GM12801 (cell line): Measurements from ENCODE around the gene INO80C.

Experiments
- TF ChIP-seq, protein P1 (sequence below): IDR thresholded peaks from one replicate; pipeline ENCODE4 v1.5.1; 2011; ENCODE audit warnings: control low read depth; ENCODE audit not compliant: insufficient read length; ENCODE audit errors: extremely low read depth

INO80C gene

DNA sequence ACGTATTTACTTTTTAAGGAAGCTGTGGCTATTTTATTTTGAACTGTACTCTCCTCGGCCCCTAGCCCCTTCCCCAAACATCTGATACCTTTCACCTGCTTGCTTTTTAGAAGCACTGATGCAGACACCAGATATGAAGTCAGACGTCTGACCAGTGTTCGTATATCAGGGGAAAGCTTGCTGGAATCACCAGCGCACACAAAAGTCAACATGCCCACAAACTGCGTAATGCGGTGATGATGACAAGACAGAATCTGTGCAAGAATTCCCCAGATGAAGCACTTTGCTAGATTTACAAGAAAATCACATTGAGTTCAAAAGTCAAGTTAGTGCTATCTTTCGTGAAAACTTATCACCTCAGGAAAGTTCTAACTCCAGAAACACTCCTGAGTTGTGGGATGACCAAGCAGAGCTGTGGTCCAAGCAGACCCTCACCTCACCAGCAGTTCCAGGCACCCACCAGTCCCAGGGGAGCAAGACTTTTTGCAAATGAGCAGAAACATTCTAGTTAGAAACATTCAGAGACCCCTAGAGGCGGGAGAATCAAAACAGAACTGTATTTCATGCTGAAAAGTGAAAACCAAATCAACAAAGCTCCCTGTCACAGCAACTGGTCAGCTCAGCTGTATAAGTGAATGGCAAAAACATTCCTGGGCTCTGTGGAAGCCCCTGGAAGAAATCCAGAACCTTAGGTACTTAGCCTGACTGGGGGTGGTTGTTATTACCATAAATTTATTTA lies 55.7 kb downstream of the INO80C start:
- TF ChIP-seq, protein P1, sequence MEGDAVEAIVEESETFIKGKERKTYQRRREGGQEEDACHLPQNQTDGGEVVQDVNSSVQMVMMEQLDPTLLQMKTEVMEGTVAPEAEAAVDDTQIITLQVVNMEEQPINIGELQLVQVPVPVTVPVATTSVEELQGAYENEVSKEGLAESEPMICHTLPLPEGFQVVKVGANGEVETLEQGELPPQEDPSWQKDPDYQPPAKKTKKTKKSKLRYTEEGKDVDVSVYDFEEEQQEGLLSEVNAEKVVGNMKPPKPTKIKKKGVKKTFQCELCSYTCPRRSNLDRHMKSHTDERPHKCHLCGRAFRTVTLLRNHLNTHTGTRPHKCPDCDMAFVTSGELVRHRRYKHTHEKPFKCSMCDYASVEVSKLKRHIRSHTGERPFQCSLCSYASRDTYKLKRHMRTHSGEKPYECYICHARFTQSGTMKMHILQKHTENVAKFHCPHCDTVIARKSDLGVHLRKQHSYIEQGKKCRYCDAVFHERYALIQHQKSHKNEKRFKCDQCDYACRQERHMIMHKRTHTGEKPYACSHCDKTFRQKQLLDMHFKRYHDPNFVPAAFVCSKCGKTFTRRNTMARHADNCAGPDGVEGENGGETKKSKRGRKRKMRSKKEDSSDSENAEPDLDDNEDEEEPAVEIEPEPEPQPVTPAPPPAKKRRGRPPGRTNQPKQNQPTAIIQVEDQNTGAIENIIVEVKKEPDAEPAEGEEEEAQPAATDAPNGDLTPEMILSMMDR: no peak

DNA sequence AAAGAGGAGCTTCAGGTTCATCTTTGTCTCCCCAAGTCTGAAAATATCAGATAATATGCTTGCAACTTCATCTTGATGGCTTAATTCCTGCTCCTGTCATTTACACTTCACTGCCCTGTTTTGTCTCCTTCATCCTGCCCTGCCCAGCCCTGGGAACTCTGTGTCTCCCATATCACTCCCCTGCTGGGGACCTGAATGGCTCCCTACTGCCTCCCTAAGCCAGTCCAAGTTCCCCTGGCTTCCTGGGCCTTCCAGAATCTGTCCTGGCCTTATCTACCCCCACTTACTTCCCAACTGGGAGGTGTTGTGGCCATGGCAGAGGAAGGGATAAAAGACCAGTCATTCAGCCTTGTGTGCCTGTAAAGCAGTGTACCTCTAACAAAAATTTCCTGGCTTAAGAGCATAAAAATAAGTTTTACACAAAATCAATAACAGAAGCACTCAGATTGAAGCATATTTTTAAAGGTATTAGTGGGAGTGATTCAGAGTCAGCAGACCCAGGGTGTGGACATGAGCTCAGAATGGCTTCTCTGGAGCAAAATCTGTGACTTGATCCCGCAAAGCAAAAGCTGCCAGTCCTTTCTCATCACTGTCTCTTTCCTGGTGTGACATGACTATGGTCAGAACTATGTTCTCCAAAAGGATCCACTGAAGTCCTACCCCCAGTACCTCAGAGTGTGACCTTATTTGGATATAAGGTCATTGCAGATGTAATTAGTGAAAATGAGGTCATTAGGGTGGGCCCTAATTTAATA lies 59.1 kb downstream of the INO80C start:
- TF ChIP-seq, protein P1: no peak

DNA sequence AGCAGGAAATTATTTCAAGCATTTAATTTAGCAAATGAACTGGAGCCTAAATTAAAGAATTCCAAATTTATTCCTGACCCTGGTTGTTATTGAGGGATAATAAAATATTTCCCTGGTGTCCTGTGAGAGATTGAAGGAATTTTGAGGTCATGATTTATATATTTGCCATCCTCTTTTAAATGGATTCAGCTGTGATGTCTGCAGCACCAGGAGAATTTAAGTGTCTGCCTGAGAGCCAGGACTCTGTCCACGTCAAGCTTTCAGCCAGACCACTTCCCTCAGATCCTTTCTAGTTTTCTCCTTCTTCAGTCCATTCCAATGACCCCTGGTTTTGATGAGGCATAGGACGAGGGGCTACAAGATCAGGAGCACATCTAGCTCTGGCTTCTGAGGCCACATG lies 59.9 kb downstream of the INO80C start:
- TF ChIP-seq, protein P1: no peak

DNA sequence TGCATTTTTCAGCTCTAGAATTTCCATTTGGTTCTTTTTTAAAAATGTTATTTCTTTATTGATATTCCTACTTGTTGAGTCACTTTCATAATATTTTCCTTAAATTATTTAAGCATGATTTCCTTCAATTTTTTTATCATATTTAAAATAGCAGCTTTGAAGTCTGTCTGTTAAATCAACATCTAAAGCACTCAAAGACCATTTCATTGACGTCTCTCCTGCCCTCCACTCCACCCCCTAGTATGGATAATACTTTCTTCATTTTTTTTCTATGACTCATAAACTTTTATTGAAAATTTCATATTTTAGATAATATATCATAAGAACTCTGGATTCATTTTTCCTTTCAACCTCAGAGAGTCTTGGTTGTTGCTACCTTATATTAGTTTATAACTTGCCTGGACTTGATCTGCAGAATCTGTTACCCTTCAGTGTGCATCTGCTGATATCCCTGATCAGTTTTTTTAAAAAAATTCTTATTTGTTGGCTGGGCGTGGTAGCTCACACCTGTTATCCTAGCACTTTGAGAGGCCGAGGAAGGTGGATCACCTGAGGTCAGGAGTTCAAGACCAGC lies 61.6 kb downstream of the INO80C start:
- TF ChIP-seq, protein P1: no peak

DNA sequence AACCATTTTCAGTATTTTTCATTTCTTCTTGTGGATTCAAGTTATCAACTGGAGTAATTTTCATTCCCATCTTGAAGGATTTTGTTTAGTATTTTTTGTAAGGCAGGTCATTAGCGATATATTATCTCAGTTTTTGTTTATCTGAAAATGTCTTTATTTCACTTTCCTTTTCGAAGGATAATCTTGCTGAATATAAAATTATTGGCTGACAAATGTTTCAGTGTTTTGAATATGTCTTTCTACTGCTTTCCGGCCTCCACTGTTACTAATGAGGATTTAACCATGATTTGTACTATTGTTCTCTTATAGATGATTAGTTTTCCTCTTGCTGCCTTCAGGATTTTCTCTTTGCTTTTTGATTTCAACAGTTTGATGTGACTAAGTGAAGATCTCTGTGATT lies 62.4 kb downstream of the INO80C start:
- TF ChIP-seq, protein P1: no peak

DNA sequence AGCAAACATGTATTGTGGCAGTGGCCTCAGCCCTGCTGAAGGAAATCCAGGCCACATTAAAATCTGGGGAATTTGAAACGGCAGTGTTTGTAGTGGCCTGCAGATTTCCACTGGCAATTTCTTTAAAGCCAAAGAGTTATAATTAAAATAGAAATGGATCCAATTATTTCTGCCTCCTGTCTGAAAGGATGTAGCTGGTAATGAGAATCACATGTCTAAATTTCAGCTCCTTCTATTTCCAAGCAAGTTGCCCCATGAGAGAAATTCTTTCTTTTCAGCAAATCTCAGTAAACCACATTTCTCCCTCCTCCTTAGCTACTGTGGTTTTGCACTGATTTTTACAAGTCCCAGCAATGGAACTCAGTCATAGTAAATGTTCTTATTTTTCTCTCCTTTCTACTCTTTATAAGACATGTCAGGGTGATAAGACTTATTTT lies 65.2 kb downstream of the INO80C start:
- TF ChIP-seq, protein P1: no peak

DNA sequence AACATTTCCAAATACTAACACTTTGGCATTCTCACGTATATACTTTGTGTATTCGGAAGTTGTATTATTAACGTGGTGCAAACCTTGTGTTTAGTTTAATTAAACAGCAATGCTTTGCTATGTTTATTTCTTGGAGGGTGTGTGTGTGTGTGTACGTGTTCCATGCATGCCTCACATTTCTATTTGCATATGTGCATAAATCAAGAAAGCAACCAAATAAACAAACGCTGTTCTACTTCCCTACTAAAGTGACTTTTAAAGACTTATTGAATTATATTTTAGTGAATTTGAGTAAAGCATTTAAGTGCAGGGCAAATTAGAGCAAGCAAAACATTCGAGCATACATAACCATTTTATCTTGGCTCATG lies 66.4 kb downstream of the INO80C start:
- TF ChIP-seq, protein P1: no peak
